ENCODE measurements around the gene RTP5. TPM values are rescaled to one million over a fixed set of nuclear protein-coding genes. Genes with fewer than 3 reads are reported as not detected.
"Not testable (repeated sequence)": the region's sequence is repeated elsewhere in the genome, so short reads cannot be mapped to it uniquely, and the experiment has no call there.

Gene RTP5
- total and polyA plus RNA-seq, 2 donors (not counting 3 experiments of a cell fraction or from before 2014, with no cell fraction given): not detected

GRCh38 chr2:241823531-241824437 lies 45.7 kb upstream of the RTP5 start:
- H2AFZ ChIP-seq (ENCODE audit: low read depth, low read length); H3K36me3 ChIP-seq (ENCODE audit: control insufficient read depth in 2 of 2, extremely low read depth in 1 of 2, insufficient read depth in 2 of 2, low read length in 2 of 2); H3K9me1 ChIP-seq (replicated peaks; ENCODE audit: control insufficient read depth, extremely low read depth, insufficient read depth, low read length); FAIRE-seq; dilution Hi-C loops (cut with MboI; ENCODE audit: extremely low pct_ligation_motif_present, low sequenced_read_pairs); BruUV-seq (replicated peaks); H3K27me3 ChIP-seq (ENCODE audit: control insufficient read depth in 2 of 2, insufficient read depth in 2 of 2, low read length in 2 of 2); H3K9ac ChIP-seq (replicated peaks; ENCODE audit: extremely low read depth, insufficient read depth, low read length); intact Hi-C loops (cut with micrococcal nuclease); CTCF ChIA-PET; DNase-seq (ENCODE audit: low read depth, low spot score); H4K20me1 ChIP-seq (replicated peaks; ENCODE audit: control insufficient read depth, extremely low read depth, insufficient read depth, low read length); H3K4me1 ChIP-seq (ENCODE audit: control insufficient read depth, extremely low read depth, insufficient read depth, low read length); H3K79me2 ChIP-seq (ENCODE audit: control insufficient read depth, insufficient read depth, low read length); H3K4me2 ChIP-seq (ENCODE audit: insufficient read depth, low read length); H3K9me3 ChIP-seq (replicated peaks; ENCODE audit: control insufficient read depth, insufficient read depth, low read length); POLR2A ChIA-PET; H3K27ac ChIP-seq (ENCODE audit: insufficient read depth, low read depth, low read length); H3K4me3 ChIP-seq (replicated peaks in 1 of 3; ENCODE audit: insufficient read depth in 1 of 3, low read depth in 1 of 3, low read length in 3 of 3): not testable (repeated sequence)

GRCh38 chr2:241827394-241827793 lies 42.1 kb upstream of the RTP5 start:
- Histone ChIP-seq H3K9ac (replicated peaks; ENCODE audit: extremely low read depth, insufficient read depth, low read length) (no peak overlapping the region), H2AFZ (ENCODE audit: low read depth, low read length) (no peak overlapping the region), H3K36me3 (ENCODE audit: control insufficient read depth in 2 of 2, extremely low read depth in 1 of 2, insufficient read depth in 2 of 2, low read length in 2 of 2) (no peaks in the 10 kb centered on the region), H3K9me3 (replicated peaks; ENCODE audit: control insufficient read depth, insufficient read depth, low read length) (no peaks in the 10 kb centered on the region), H4K20me1 (replicated peaks; ENCODE audit: control insufficient read depth, extremely low read depth, insufficient read depth, low read length) (no peaks in the 10 kb centered on the region), H3K4me1 (ENCODE audit: control insufficient read depth, extremely low read depth, insufficient read depth, low read length) (no peaks in the 10 kb centered on the region), H3K9me1 (replicated peaks; ENCODE audit: control insufficient read depth, extremely low read depth, insufficient read depth, low read length) (no peaks in the 10 kb centered on the region), H3K79me2 (ENCODE audit: control insufficient read depth, insufficient read depth, low read length) (no peaks in the 10 kb centered on the region), H3K27me3 (ENCODE audit: control insufficient read depth in 2 of 2, insufficient read depth in 2 of 2, low read length in 2 of 2) (peaks cover 1 to 5% of the 10 kb centered on the region in 2 experiments), H3K4me3 (replicated peaks in 1 of 3; ENCODE audit: insufficient read depth in 1 of 3, low read depth in 1 of 3, low read length in 3 of 3) (no peak overlapping the region), H3K27ac (ENCODE audit: insufficient read depth, low read depth, low read length) (no peak overlapping the region), H3K4me2 (ENCODE audit: insufficient read depth, low read length) (no peak overlapping the region)
- no peak for DNase-seq (ENCODE audit: low read depth, low spot score)
- ChIA-PET POLR2A (no interaction called here), CTCF (no interaction called here)
- no peak for TF ChIP-seq POLR2A (IDR thresholded peaks at IDR 0.05; ENCODE audit: low read depth, low read length)
- no peak for TF ChIP-seq CTCF (IDR thresholded peaks at IDR 0.05; ENCODE audit: extremely low read depth in 1 of 2, insufficient read depth in 1 of 2, low read depth in 1 of 2, low read length in 2 of 2)
- no peak for TF ChIP-seq JUN (IDR thresholded peaks at IDR 0.05; ENCODE audit: borderline replicate concordance, insufficient read depth, insufficient read length, low read depth)
- intact Hi-C loops (cut with micrococcal nuclease): no loop called here
- dilution Hi-C loops (cut with MboI; ENCODE audit: extremely low pct_ligation_motif_present, low sequenced_read_pairs): no loop called here
- no TSS peak for BruUV-seq (replicated peaks)
- no peak for FAIRE-seq
